Anterior cingulate cortex (tissue), 58 donors: Measurements from ENCODE around the gene GRIA4.
"Not testable (repeated sequence)": the region's sequence is repeated elsewhere in the genome, so short reads cannot be mapped to it uniquely, and the experiment has no call there.

Source experiments
- DNase-seq, 58 donors: peaks; one replicate each; lab custom pipeline; 2025; lab: John Stamatoyannopoulos, UW

The GRIA4 gene

DNA sequence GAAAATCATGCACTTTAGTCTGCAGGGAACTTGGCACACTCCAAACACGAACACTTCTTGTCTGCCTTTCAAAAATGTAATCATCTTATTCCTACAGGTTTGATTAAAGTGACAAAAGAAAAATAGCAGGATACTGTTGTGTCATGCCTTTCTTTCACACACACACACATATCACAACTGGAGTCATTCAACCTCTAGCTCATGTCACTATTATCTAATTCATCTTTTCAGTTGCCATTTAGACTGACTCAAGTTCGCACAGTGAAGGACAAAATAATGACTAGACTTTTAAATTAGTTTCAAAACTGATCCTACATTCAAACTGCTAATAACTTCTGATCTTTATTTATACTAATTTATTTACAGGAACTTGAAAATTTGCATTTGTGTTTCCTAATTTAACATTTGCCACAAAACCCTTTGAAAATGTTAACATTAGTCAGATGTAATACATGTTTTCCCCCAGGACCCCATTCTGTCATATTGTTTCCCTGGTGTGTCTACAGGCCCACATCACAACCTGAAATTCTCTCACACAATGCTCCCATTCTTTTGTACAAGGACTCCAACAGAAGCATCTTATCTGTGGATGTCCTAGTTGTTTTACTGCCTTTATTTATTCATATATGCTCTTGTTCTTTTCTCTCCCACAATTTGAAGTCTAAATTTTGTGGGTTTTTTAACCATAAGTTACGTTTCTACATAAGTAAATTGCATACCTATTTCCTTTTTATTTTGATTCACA, 171.1 kb downstream of the GRIA4 start:
- no peak for DNase-seq

DNA sequence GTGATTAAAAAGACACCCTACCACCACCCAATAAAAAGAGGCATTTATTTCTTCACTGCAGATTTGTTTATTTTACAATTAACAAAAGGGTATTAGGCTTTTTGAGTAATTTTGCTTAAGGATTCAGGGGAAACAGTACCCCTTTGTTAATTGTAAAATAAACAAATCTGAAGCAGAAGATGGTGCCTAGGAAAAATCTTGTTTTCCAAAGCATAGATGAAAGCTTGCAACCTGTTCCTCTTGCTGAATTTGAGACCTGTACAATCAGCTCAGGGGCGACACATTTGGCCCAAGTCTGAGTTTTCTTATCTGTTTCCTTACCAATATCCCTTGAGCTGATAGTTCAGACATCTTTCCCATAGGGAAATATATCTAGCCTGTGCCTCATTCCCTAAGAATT, 171.9 kb downstream of the GRIA4 start:
- DNase-seq, result no peak

- no peak for DNase-seq
Observed at GRCh38 chr11:105783216-105783615, 173.3 kb downstream of the GRIA4 start.

DNA sequence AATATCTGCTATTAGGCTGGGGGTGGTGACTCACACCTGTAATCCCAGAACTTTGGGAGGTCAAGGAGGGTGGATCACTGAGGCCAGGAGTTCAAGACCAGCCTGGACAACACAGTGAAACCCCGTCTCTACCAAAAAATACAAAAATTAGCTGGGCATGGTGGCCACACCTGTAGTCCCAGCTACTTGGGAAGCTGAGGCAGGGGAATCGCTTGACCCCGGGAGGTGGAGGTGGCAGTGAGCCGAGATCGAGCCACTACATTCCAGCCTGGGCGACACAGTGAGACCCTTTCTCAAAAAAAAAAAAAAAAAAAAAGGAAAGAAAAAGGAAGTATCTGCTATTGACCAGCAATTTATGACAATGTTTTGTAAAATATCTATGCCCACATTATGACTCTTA, 176.0 kb downstream of the GRIA4 start:
- not testable (repeated sequence) for DNase-seq

DNA sequence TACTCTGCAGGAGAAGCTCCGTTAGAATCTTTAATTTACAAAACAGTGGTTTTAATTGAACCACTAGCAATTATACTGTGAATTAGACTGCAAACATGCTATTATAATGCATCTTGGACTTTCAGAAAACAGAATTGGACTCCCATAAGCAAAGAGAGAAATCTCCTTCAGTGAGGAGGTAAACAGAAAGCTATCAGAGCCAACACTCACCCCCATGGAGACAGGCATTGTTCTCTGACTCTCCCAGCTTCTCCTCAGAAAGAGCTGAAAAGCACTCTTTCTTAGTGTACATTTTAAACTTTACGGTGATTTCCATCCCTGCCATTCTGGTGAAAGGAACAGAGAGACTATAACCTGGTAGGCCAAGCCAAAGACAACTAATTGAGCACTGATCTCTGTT, 176.9 kb downstream of the GRIA4 start:
- peak in 1 of 58 donors; percentile 16 for DNase-seq

GRCh38 chr11:105789579-105790420, 179.9 kb downstream of the GRIA4 start:
- DNase-seq, result no peak

DNA sequence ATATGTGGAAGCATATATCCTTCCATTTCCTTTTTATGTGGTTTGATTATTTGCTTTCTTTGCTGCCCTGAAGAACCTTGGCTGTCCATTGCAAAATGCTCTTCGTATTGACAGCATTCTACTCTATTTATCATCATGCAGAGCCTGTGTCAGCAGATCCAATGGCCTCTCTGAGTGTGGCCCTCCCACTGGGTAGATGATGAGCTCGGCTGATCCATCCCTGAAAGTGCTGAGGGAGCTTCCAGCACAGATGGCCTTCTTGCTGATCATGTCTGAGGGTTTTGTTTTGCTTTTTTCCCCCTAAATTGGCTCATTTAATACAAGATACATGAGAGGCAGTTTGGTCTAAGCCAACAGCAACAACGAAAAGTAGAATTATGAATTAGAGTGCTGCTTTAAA, 181.0 kb downstream of the GRIA4 start:
- peak in 1 of 58 donors; percentile 7 for DNase-seq

- DNase-seq, result no peak
Observed at GRCh38 chr11:105793092-105793491, 183.2 kb downstream of the GRIA4 start.

- no peak for DNase-seq
Observed at GRCh38 chr11:105799263-105799662, 189.4 kb downstream of the GRIA4 start.

GRCh38 chr11:105799728-105800462, 190.0 kb downstream of the GRIA4 start:
- DNase-seq, result no peak

DNA sequence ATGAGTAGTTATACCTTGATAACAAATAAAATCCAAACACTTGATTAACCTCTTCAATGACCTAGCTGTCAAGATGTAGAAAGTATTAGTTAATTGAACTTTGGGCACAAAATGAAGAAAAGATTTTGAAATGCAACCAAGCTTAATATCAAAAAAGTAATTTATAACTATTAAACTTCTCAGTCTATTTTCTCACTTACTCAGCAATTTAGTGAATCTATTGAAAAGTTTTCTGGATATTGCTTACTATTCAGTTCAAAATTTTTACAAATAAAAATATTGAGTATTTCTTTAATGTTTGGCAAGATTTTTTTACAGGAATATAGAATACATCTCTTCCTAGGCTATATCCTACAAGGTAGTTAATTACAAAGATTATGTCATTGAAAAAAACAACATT, 192.5 kb downstream of the GRIA4 start:
- DNase-seq, result no peak

DNA sequence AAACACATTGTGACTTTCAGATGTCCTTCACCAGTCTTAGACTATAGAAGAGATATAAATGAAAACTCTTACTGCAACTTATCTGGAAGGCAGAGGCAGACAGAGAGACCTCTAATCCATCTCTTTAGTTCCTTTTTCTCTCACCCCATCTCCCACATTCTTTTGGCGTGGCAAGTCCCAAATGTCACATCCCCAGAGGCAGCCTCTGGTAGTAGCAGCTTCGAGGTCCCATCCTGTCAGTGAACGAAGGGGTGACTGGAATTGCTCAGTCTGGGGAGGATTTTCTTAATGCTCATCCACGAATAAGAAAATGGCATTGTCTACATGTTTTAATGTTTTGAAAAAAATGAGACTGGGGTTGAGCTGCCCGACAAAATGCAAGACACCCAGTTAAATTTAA, 201.4 kb downstream of the GRIA4 start:
- DNase-seq, result no peak

DNA sequence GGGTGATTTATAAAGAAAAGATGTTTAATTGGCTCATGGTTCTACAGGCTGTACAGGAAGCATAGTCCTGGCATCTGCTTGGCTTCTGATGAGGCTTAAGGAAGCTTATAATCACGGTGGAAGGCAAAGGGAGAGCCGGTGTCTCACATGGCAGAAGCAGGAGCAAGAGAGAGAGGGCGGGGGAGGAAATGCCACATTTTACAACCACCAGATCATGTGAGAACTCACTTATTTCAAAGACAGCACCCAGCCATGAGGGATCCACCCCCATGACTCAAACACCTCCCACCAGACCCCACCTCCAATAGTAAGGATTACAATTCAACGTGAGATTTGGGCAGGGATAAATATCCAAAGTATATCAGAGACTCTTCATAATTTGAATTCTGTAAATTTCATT, 211.5 kb downstream of the GRIA4 start:
- DNase-seq, result peak in 16 of 58 donors; percentile 5 to 56 (median 18)

DNA sequence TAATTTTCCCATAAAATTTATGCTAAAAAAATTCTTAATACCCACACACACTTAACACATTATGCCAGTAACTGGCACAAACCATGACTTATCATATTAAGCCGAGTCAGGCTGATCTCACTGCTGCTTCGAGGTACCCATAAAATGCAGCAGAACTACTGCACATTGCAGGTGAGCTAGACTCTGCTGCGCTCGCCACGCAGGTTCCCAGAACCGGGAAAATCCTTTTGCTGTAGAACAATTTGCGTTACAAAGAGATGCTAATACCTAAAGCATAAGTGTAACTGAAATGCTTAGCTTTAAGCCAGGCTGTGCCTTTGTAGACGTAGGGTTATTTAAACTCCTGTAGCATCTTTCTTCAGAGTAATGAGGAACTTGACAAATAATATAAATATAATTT, 211.9 kb downstream of the GRIA4 start:
- DNase-seq, result peak in 1 of 58 donors; percentile 6

DNA sequence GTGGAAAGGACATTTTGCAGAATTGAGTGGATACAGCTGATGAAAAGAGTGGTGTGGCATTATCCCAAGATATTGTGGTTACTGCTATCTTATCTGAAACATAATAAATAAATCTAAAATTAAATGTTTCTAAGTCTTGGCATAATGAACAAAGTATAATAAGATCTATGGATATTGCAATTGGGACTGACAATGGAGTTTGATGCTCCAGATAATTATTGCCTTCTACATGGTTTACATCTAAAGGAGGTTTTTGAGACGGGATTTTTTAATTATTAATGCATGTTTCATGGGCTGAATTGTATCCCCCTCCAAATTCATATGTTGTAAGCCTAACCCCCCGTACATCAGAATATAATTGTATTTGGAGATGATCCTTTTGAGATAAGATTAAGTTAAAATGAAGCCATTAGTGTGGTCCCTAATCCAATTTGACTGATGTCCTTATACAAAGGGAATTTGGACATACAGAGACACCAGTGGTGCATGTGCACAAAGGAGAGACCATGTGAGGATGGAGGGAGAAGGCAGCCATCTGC, 213.7 kb downstream of the GRIA4 start:
- no peak for DNase-seq

DNA sequence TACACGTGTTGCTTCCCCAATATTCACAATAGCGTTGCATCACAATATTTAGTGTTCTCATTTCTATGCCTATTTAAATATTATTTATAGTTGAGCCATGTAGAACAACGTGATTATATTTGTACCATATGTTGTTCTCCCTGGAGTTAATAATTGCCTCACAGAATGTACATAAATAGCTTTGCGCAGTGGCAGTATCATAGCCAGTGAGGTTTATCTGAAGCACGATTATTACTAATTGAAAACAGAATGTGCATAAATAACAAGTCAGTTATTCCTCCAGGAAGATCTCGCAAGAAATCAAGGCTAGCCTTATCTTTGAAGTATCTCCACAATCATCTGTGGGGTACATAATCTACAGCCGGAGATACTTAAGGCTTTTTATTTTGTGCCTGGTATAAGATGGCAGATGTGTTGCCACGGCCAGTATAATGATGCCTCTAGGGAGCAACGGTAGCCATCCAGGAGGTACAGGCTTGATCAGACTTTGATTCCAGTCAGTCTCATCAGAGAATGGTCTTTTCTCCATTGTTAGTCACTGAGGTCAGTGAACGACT, 214.7 kb downstream of the GRIA4 start:
- DNase-seq, result no peak

DNA sequence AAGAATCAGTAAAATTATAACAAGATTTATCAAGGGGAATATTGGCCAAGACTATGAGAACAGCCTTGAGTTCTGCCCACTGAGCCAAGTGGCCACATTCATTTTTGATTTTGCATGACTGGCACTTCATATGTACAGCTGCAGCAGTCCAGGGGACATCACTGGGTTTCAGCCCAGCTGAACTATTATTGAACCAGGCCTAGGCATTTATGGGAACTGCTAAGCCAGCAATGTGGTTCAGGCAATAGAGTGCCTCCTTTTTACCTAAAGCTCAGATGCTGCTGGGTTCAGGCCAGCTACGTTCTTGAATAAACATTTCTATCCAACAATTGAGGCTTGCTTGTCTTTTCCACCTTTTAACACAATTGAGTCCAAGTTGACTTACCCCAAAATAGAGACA, 215.3 kb downstream of the GRIA4 start:
- no peak for DNase-seq

DNA sequence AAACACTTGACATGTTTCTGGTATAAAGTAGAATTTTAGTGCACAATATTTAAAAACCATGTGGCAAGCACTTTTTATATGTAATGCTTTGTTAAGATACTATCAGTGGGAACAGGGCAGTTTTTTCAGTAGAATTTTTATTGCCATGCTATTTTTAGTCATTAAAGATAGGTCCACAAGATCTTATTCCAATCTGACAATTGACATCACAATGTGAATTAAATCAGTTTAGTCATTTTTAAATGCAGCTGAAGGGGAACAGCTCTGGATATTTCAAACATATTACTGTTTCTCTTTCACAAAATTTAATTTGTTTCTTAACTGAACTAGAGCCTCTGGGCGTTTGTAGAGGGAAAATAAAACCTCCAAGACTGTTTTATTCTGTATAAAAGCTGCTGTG, 218.0 kb downstream of the GRIA4 start:
- DNase-seq, result no peak

DNA sequence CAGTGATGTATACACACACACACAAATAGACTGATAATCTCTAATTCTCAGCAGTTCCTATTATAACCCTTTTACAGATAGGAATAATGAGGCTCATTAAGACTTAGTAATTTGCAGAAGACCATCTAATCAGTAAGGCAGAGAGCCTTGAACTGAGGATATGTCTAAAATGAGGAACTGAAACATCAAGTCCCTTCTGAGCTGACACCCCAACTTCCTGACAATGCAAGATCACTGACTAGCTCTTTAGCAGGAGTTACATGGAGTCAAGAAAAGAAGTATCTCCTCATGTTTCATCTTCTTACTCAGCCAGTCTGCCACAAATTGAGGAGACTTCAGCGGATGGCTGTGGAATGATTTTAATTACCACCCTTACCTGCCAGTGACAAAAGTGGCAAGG, 219.2 kb downstream of the GRIA4 start:
- DNase-seq, result no peak

GRCh38 chr11:105834461-105834860, 224.6 kb downstream of the GRIA4 start:
- no peak for DNase-seq
